Measurements from ENCODE around the gene NFXL1. TPM values are rescaled to one million over a fixed set of nuclear protein-coding genes. Genes with fewer than 3 reads are reported as not detected.
A peak's percentile ranks its signal among the peaks of the same experiment; 100 is the strongest.
"Not testable (repeated sequence)": the region's sequence is repeated elsewhere in the genome, so short reads cannot be mapped to it uniquely, and the experiment has no call there.

The NFXL1 gene
- total RNA-seq, result 1 to 10 TPM; 9.5 to 9.8 TPM

- peaks cover 11% of the 10 kb centered on the region for H3K9me3 Mint-ChIP-seq
- peaks cover 3% of the 10 kb centered on the region for H3K27me3 Mint-ChIP-seq
- H3K4me1 Mint-ChIP-seq, result peaks cover 33% of the 10 kb centered on the region
- ChIA-PET POLR2A (interaction anchor here (0.6 to 1.7 kb wide), 8 partner anchors 8 to 451 kb away, joined by 3 to 11 read pairs (median 3); partner anchors contain the start of gene COMMD8), CTCF (interaction anchor here (1.1 to 1.4 kb wide), 2 partner anchors 10 to 11 kb away, joined by 3 to 4 read pairs; no protein-coding TSS in a partner anchor)
- H3K4me3 Mint-ChIP-seq, result peak within 1 kb of the TSS; percentile 82
- peaks cover 24% of the 10 kb centered on the region for H3K36me3 Mint-ChIP-seq (ENCODE audit: low read depth)
- H3K27ac Mint-ChIP-seq, result peak within 1 kb of the TSS; percentile 88
- peak; percentile 97 for DNase-seq
These were observed at the start of gene NFXL1 for GRCh38 chr4:47914220-47914925. Gene NFXL1, minus strand, starts transcription at chr4:47914583. Its CDS starts 380 bp downstream, at chr4:47914203.

- Mint-ChIP-seq H3K27ac (no peak overlapping the region), H3K9me3 (no peaks in the 10 kb centered on the region), H3K27me3 (no peaks in the 10 kb centered on the region), H3K4me3 (no peak overlapping the region), H3K36me3 (ENCODE audit: low read depth) (no peaks in the 10 kb centered on the region), H3K4me1 (no peaks in the 10 kb centered on the region)
- ChIA-PET POLR2A (no interaction called here), CTCF (no interaction called here)
- DNase-seq, result no peak
These were observed 40.3 kb upstream of the NFXL1 start for GRCh38 chr4:47954677-47955076.

- Mint-ChIP-seq H3K4me3 (no peak overlapping the region), H3K36me3 (ENCODE audit: low read depth) (no peaks in the 10 kb centered on the region), H3K27me3 (no peaks in the 10 kb centered on the region), H3K4me1 (no peaks in the 10 kb centered on the region), H3K9me3 (no peaks in the 10 kb centered on the region), H3K27ac (no peak overlapping the region)
- POLR2A ChIA-PET, result no interaction called here
- CTCF ChIA-PET, result no interaction called here
- DNase-seq, result no peak
These were observed 39.9 kb upstream of the NFXL1 start for GRCh38 chr4:47954245-47954644.

GRCh38 chr4:47945930-47946726 lies 31.7 kb upstream of the NFXL1 start:
- no peak overlapping the region for H3K4me3 Mint-ChIP-seq
- DNase-seq, result no peak
- no peaks in the 10 kb centered on the region for H3K36me3 Mint-ChIP-seq (ENCODE audit: low read depth)
- CTCF ChIA-PET, result no interaction called here
- no peaks in the 10 kb centered on the region for H3K9me3 Mint-ChIP-seq
- POLR2A ChIA-PET, result no interaction called here
- no peaks in the 10 kb centered on the region for H3K4me1 Mint-ChIP-seq
- no peak overlapping the region for H3K27ac Mint-ChIP-seq
- H3K27me3 Mint-ChIP-seq, result no peaks in the 10 kb centered on the region

GRCh38 chr4:47942081-47942819 lies 27.9 kb upstream of the NFXL1 start:
- H3K27me3 Mint-ChIP-seq, result peaks cover under 1% of the 10 kb centered on the region
- no peak for DNase-seq
- H3K27ac Mint-ChIP-seq, result no peak overlapping the region
- H3K4me1 Mint-ChIP-seq, result no peaks in the 10 kb centered on the region
- H3K4me3 Mint-ChIP-seq, result no peak overlapping the region
- CTCF ChIA-PET, result interaction anchor here (0.7 kb wide), 1 partner anchor 93 kb away, joined by 3 read pairs; no protein-coding TSS in a partner anchor
- POLR2A ChIA-PET, result no interaction called here
- no peaks in the 10 kb centered on the region for H3K36me3 Mint-ChIP-seq (ENCODE audit: low read depth)
- H3K9me3 Mint-ChIP-seq, result no peaks in the 10 kb centered on the region

- POLR2A ChIA-PET, result no interaction called here
- no peak overlapping the region for H3K4me3 Mint-ChIP-seq
- DNase-seq, result no peak
- CTCF ChIA-PET, result no interaction called here
- H3K36me3 Mint-ChIP-seq (ENCODE audit: low read depth), result no peaks in the 10 kb centered on the region
- H3K27ac Mint-ChIP-seq, result no peak overlapping the region
- peaks cover 17% of the 10 kb centered on the region for H3K27me3 Mint-ChIP-seq
- no peaks in the 10 kb centered on the region for H3K4me1 Mint-ChIP-seq
- H3K9me3 Mint-ChIP-seq, result no peaks in the 10 kb centered on the region
These were observed 25.1 kb upstream of the NFXL1 start for GRCh38 chr4:47939456-47939855.

GRCh38 chr4:47936336-47936735 lies 22.0 kb upstream of the NFXL1 start:
- no peak for DNase-seq
- H3K4me1 Mint-ChIP-seq, result no peaks in the 10 kb centered on the region
- peaks cover 19% of the 10 kb centered on the region for H3K27me3 Mint-ChIP-seq
- H3K36me3 Mint-ChIP-seq (ENCODE audit: low read depth), result no peaks in the 10 kb centered on the region
- ChIA-PET CTCF (interaction anchor here (0.7 kb wide), 1 partner anchor 268 kb away, joined by 3 read pairs; no protein-coding TSS in a partner anchor), POLR2A (no interaction called here)
- no peak overlapping the region for H3K27ac Mint-ChIP-seq
- no peak overlapping the region for H3K4me3 Mint-ChIP-seq
- H3K9me3 Mint-ChIP-seq, result no peaks in the 10 kb centered on the region

GRCh38 chr4:47933840-47934239 lies 19.5 kb upstream of the NFXL1 start:
- no peaks in the 10 kb centered on the region for H3K9me3 Mint-ChIP-seq
- H3K4me3 Mint-ChIP-seq, result no peak overlapping the region
- DNase-seq, result no peak
- ChIA-PET POLR2A (interaction anchor here (0.6 kb wide), 1 partner anchor 343 kb away, joined by 3 read pairs; no protein-coding TSS in a partner anchor), CTCF (interaction anchor here (0.6 to 2.5 kb wide), 23 partner anchors 9 to 267 kb away, joined by 3 to 11 read pairs (median 3); no protein-coding TSS in a partner anchor)
- no peaks in the 10 kb centered on the region for H3K4me1 Mint-ChIP-seq
- H3K27me3 Mint-ChIP-seq, result peaks cover 23% of the 10 kb centered on the region
- H3K36me3 Mint-ChIP-seq (ENCODE audit: low read depth), result no peaks in the 10 kb centered on the region
- H3K27ac Mint-ChIP-seq, result no peak overlapping the region

GRCh38 chr4:47930971-47931804 lies 16.8 kb upstream of the NFXL1 start:
- CTCF ChIA-PET, result interaction anchor here (0.8 to 2.0 kb wide), 5 partner anchors 226 to 268 kb away, joined by 3 to 5 read pairs (median 4); no protein-coding TSS in a partner anchor

GRCh38 chr4:47929682-47930201 lies 15.4 kb upstream of the NFXL1 start:
- Mint-ChIP-seq H3K36me3 (ENCODE audit: low read depth) (no peaks in the 10 kb centered on the region), H3K4me1 (peaks cover 7% of the 10 kb centered on the region), H3K9me3 (no peaks in the 10 kb centered on the region), H3K4me3 (no peak overlapping the region), H3K27ac (no peak overlapping the region), H3K27me3 (peaks cover 19% of the 10 kb centered on the region)
- CTCF ChIA-PET, result no interaction called here
- DNase-seq, result no peak
- POLR2A ChIA-PET, result no interaction called here

More at GRCh38 chr4:47930971-47931804, 16.8 kb upstream of the NFXL1 start:
- POLR2A ChIA-PET, result interaction anchor here (2.0 kb wide), 1 partner anchor 17 kb away, joined by 5 read pairs; the partner anchor contains the start of gene NFXL1
- peaks cover 7% of the 10 kb centered on the region for H3K4me1 Mint-ChIP-seq
- H3K27me3 Mint-ChIP-seq, result peaks cover 18% of the 10 kb centered on the region
- H3K9me3 Mint-ChIP-seq, result no peaks in the 10 kb centered on the region
- H3K36me3 Mint-ChIP-seq (ENCODE audit: low read depth), result no peaks in the 10 kb centered on the region
- no peak for DNase-seq
- no peak overlapping the region for H3K27ac Mint-ChIP-seq
- no peak overlapping the region for H3K4me3 Mint-ChIP-seq

GRCh38 chr4:47926667-47927258 lies 12.4 kb upstream of the NFXL1 start:
- no peaks in the 10 kb centered on the region for H3K9me3 Mint-ChIP-seq
- ChIA-PET POLR2A (interaction anchor here (0.7 kb wide), 1 partner anchor 12 kb away, joined by 3 read pairs; the partner anchor contains the start of gene NFXL1), CTCF (interaction anchor here (0.9 kb wide), 1 partner anchor 161 kb away, joined by 3 read pairs; no protein-coding TSS in a partner anchor)
- H3K36me3 Mint-ChIP-seq (ENCODE audit: low read depth), result no peaks in the 10 kb centered on the region
- H3K27ac Mint-ChIP-seq, result no peak overlapping the region
- H3K4me3 Mint-ChIP-seq, result no peak overlapping the region
- H3K27me3 Mint-ChIP-seq, result peaks cover 19% of the 10 kb centered on the region
- peaks cover 7% of the 10 kb centered on the region for H3K4me1 Mint-ChIP-seq
- DNase-seq, result peak; percentile 55

- H3K27ac Mint-ChIP-seq; H3K4me3 Mint-ChIP-seq; CTCF ChIA-PET; H3K36me3 Mint-ChIP-seq (ENCODE audit: low read depth); H3K4me1 Mint-ChIP-seq; H3K9me3 Mint-ChIP-seq; DNase-seq: not testable (repeated sequence)
- peaks cover 29% of the 10 kb centered on the region for H3K27me3 Mint-ChIP-seq
- POLR2A ChIA-PET, result interaction anchor here (0.8 kb wide), 1 partner anchor 84 kb away, joined by 3 read pairs; no protein-coding TSS in a partner anchor
These were observed 8.9 kb upstream of the NFXL1 start for GRCh38 chr4:47923261-47923608.
